GM19240 (cell line): ENCODE data around the gene PLIN4.

ENCODE experiments used
- DNase-seq: peaks from one replicate; pipeline ENCODE4 v3.0.0; 2011; ENCODE audit warnings: low spot score; ENCODE audit not compliant: insufficient read length

Gene PLIN4

GRCh38 chr19:4507150-4507452, 11.2 kb downstream of the PLIN4 start:
- DNase-seq = no peak

DNA sequence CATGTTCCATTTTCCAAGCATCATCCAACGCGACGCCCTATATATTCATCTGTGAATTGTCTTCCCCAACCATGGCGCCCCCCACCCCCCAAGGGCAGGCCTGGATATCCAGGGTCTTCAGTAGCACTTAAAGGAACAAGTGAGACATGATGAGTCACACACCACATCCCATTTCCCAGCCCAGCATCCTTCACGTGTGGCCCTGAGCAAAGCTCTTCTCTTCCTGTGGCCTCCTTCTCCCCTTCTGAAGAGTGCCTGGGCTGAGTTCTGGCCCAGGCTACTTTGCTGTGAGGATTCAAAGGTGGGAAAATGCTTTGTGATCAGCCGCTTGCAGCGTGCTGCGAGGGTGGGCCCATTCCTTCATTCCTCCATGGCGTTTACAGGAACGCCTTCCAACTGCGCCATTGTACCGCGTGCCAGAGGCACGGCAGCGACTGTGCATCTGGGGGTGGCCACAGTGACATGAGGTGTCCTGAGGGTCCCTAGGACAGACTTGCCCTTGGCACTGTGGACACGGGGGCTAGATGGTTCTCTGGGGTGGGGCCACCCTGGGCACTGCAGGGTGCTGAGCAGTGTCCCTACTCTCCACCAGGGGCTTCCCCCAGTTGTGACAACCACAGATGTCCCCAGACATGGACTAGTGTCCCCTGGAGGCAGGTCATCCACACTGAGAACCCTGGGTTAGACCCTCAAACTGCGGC, 11.7 kb downstream of the PLIN4 start:
- DNase-seq = no peak

DNA sequence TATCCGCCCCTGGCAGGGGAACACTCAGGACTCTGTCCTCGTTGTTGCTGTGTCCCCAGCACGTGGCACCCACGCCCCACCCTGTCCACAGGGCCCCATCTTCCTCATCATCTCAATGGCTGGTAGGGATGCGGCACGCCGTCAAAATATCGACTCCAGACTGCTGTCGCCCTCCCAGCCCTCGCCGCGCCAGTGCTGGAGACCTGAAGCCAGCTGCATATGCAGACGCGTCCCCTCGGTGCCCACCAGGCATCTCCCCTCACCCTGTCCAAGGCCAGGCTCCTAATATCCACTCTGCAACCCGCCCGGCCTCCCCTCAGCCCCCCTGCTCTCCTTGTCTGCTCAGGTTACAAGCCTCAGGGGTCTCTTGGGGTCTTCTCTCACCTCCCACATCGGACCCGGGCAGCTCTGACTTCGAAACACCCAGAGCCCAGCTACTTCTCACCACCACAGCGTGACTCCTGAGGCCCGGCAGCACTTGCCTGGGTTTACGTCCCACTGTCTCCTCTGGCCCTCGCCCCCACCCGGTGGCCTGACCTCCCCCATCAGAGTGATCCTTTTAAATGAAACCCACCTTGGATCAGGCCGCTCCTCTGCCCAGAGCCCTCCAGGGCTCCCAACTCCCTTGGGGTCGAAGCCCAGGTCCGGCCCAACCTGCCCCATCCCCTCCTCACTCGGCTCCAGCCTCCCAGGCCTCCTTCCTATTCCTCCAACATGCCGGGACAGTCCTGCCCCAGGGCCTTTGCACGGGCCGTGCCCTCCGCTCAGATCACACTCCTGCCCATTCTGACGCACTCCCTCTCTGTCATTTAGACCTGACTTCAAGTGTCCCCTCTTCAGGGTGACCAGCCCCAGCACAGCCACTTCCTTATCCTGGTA, 12.5 kb downstream of the PLIN4 start:
- no peak for DNase-seq

GRCh38 chr19:4504891-4505569, 13.3 kb downstream of the PLIN4 start:
- no peak for DNase-seq

DNA sequence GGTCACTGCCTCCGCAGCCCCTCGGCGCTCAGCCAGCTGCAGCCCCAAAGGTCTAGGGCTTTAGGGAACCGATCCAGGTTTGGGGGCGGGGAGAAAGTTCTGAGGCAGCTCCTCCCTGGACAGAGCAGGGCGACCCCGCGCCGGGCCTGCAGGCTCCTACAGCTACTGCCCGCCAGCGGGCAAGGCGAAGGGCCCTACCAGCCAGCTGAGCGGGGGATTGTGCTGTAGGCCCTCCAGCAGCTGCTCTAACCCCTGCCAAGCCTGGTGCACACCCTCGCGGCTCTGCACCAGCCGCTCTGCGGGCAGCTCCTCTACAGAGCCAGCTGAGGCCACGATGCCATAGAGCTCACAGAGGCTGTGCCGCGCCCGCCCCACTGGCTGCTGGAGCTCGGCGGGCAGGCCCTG, 14.0 kb downstream of the PLIN4 start:
- DNase-seq = no peak

DNA sequence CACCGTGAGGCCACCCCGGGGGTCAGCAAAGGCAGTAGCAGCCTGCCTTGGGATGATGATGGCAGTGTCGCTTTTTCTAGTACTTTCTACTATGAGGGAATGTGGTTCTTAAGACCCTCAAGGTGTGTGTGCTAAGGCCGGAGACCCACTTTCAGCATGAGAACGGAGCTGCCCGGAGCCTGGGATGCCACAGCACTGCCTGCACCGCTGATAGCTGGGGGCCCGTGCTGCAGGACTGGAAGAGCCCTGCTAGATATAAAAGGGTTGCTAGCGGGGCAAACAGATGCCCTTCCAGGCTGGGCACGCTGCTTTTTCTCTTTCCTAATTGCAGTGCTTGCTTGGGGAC, 14.5 kb downstream of the PLIN4 start:
- DNase-seq = no peak

- DNase-seq = no peak
Measured at GRCh38 chr19:4503132-4503824, 15.0 kb downstream of the PLIN4 start.

DNA sequence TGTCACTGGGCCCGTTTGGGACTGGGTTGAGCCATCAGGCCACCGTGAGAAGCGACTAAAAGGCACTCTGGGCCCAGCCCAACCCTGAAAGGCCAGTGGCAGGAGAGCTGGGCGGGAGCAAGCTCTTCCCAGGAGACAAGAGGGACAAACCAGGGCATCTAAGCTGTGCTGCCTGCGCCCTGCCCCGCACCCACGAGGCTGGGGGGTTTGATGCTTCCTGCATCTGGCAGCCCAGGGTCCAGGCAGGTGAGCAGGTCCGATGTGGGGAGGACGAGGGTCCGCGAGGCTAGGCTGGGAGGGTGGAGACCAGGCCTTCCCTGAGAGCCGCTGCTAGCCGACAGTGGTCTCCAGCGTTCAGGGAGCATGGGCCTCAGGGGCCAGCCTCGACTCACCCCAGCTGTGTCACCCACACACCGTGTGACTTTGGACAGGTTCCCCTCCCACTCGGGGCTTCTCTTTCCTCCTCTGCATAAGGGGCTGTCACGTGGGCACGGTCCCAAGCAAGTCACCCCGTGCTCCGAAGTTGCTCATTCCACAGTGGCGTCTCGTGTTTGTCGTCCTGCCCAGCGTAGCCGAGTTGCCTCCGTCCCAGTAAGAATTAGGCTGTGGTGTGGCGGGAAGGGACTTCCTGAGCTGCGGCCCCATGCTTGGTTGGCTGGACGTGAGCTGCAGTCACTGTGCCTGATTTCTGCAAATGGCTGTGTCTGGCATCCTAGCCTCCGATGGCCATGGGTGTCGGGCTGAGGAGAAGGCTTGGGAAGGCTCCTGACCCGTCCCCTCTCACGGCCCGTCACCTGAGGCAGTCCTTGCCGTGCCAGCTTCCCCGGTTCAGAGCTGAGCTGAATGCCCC, 15.8 kb downstream of the PLIN4 start:
- DNase-seq = no peak

DNA sequence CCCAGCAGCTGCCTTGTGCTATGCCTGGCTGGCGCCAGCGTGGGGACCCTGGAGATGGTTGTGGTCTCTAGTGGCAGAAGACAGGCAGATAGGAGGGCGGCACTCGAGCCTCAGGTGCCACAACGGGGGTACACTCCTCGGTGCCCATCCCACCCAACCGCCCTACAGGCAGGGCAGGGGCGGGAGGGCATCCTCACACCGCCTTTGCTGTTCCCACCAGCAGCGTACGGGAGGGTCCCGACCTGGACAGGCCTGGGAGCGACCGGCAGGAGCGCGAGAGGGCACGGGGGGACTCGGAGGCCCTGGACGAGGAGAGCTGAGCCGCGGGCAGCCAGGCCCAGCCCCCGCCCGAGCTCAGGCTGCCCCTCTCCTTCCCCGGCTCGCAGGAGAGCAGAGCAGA, 16.6 kb downstream of the PLIN4 start:
- no peak for DNase-seq

- no peak for DNase-seq
Measured at GRCh38 chr19:4500841-4501591, 17.3 kb downstream of the PLIN4 start.

DNA sequence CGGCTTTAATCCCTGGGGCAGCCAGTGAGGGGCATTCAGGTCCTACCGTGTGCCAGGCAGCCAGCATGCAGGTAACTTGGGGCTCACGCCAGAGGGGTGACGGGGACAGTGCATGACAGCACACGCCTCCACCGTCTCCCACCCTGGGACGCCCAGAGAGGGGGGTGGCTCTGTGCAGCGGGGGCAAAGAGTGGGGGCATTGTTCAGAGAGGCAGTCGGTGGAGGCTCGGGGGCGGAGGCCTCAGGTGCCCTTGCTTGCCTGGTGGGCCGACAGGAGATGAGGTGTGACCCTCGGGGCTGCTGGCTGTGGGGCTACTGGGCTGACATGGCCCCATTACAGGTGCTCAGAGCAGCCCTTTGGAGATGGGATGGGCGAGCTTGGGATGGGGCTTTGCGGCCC, 18.4 kb downstream of the PLIN4 start:
- no peak for DNase-seq

- no peak for DNase-seq
Measured at GRCh38 chr19:4499318-4499717, 19.0 kb downstream of the PLIN4 start.

DNA sequence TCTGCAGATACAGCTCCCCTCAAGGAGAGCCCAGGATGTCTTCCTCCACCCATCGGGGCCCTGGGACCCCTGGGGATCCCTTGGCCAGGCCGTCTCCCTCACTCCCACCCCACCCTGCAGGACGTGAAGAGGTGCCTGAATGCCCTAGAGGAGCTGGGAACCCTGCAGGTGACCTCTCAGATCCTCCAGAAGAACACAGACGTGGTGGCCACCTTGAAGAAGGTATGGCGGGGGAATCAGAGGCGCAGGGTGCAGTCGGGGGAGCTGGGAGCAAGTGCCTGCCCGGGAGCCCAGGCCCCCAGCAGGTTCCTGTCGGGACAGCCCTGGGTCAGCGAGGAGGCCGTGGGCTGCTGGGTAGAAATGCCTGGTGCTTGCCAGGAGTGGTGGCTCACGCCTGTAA, 19.6 kb downstream of the PLIN4 start:
- no peak for DNase-seq

- DNase-seq = no peak
Measured at GRCh38 chr19:4497770-4498389, 20.4 kb downstream of the PLIN4 start.

- no peak for DNase-seq
Measured at GRCh38 chr19:4496304-4496703, 22.0 kb downstream of the PLIN4 start.

GRCh38 chr19:4495471-4495870, 22.8 kb downstream of the PLIN4 start:
- DNase-seq = no peak

DNA sequence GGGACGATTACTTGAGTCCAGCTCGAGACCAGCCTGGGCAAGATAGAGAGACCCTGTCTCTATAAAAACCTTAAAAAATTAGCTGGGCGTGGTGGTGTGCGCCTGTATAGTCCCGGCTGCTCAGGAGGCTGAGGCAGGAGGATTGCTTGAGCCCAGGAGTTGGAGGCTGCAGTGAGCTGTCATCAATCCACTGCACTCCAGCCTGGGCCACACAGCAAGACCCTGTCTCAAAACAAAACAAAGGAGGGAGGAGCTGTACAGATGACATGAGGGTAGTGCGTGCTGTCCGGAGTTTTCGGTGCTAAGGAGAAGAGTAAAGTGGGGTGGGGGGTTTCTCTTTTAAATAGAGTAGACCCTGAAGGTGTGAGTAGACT, 23.6 kb downstream of the PLIN4 start:
- DNase-seq = no peak

DNA sequence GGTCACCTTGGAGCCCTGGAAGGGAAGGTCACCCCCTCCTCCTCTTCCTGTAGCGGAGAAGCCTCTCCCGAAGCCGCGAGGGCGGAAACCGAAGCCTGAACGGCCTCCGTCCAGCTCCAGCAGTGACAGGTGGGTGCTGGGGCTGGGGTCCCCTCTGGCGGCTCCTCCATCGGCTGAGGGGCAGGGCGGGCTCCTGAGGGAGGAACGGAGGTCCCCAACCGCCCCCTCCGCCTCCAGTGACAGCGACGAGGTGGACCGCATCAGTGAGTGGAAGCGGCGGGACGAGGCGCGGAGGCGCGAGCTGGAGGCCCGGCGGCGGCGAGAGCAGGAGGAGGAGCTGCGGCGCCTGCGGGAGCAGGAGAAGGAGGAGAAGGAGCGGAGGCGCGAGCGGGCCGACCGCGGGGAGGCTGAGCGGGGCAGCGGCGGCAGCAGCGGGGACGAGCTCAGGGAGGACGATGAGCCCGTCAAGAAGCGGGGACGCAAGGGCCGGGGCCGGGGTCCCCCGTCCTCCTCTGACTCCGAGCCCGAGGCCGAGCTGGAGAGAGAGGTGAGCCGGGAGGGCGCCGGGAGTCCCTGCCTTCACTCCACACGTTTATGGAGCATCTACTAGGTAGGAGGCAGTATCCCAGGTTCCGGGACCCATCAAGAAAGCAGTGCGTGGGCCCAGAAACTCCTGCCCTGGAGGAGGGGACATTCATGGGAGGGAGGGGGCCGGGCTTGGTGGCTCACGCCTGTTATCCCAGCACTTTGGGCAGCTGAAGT, 24.2 kb downstream of the PLIN4 start:
- DNase-seq = no peak
